A549 (cell line): ENCODE data around the gene TBATA. TPM values are rescaled to one million over a fixed set of nuclear protein-coding genes. Genes with fewer than 3 reads are reported as not detected.

Experiments used
- ATAC-seq, 2 experiments: fragments of 200-7000 bp in 1 of 2; fragments of >200 bp in 1 of 2; cut with Nextera tagmentation in 1 of 2; cut with Tn5 transposase in 1 of 2; 3 replicates each; pipeline versions ENCODE4 v1.8.0 to v1.9.1; 2018 to 2020; ENCODE audit warnings: mild to moderate bottlenecking in 1 of 2, moderate library complexity in 1 of 2
- CTCF ChIA-PET: fragments of 300-600 bp; sonication (Branson Sonifier 250); formaldehyde crosslinking; extraction: SDS; loops from one replicate; lab custom pipeline; 2021; ENCODE audit warnings: antibody characterized with exemption, inconsistent platforms; lab: Yijun Ruan, JAX
- POLR2A ChIA-PET: fragments of 350-600 bp; formaldehyde crosslinking; extraction: SDS; loops from one replicate; lab custom pipeline; 2021; ENCODE audit warnings: antibody characterized with exemption, inconsistent platforms; lab: Yijun Ruan, JAX
- DNase-seq, 2 experiments: peaks; one replicate each; pipeline versions ENCODE4 v3.0.0 to v3.0.0-alpha.2; 2011 to 2016; ENCODE audit warnings: low read depth in 1 of 2, low spot score in 1 of 2
- FAIRE-seq: peaks from 2 replicates; lab custom pipeline; 2011; peaks lifted over from hg19 to GRCh38; lab: Jason Lieb, UNC
- H3K27ac ChIP-seq, 2 experiments: fragments of >200 bp; sonication (Bioruptor Twin); formaldehyde crosslinking; 3 replicates each; pipeline ENCODE4 v1.5.1; 2016 to 2017
- H3K4me1 ChIP-seq: fragments of >200 bp; sonication (Bioruptor Twin); formaldehyde crosslinking; 3 replicates; pipeline ENCODE4 v1.6.1; 2016
- H3K4me2 ChIP-seq: fragments of >200 bp; sonication (Bioruptor Twin); formaldehyde crosslinking; 3 replicates; pipeline ENCODE4 v1.6.1; 2016
- H3K4me3 ChIP-seq: fragments of >200 bp; sonication (Bioruptor Twin); formaldehyde crosslinking; 3 replicates; pipeline ENCODE4 v1.5.1; 2016
- H3K9me3 ChIP-seq: fragments of >200 bp; sonication (Bioruptor Twin); formaldehyde crosslinking; 3 replicates; pipeline ENCODE4 v1.6.1; 2016
- BHLHE40 ChIP-seq: IDR thresholded peaks from 2 replicates; pipeline ENCODE4 v1.6.1; 2012; ENCODE audit warnings: low read depth, low read length, inconsistent platforms
- CBX2 ChIP-seq: fragments of 200-600 bp; sonication (generic); IDR thresholded peaks from 2 replicates; pipeline ENCODE4 v1.6.1; 2016; ENCODE audit warnings: low read depth, mild to moderate bottlenecking, borderline replicate concordance
- CEBPB ChIP-seq, 2 experiments: fragments of >200 bp in 1 of 2; sonication (Bioruptor Twin) in 1 of 2; formaldehyde crosslinking in 1 of 2; IDR thresholded peaks; 2 replicates each; pipeline ENCODE4 v1.6.1; 2012 to 2016
- CTCF ChIP-seq: fragments of >200 bp; sonication (Bioruptor Twin); formaldehyde crosslinking; IDR thresholded peaks from 3 replicates; pipeline ENCODE4 v1.5.1; 2016
- EHMT2 ChIP-seq: fragments of 200-600 bp; sonication (generic); IDR thresholded peaks from 2 replicates; pipeline ENCODE4 v1.6.1; 2016; ENCODE audit warnings: antibody characterized with exemption, low read depth, mild to moderate bottlenecking, moderate library complexity
- ELK1 ChIP-seq: fragments of 150-350 bp; IDR thresholded peaks from 2 replicates; pipeline ENCODE4 v1.6.1; 2014; ENCODE audit warnings: low read depth, mild to moderate bottlenecking, low read length
- EP300 ChIP-seq, 2 experiments: fragments of >200 bp; sonication (Bioruptor Twin); formaldehyde crosslinking; IDR thresholded peaks; 2 replicates in 1 of 2; 3 replicates in 1 of 2; pipeline ENCODE4 v1.6.1; 2016 to 2017
- FOSL2 ChIP-seq, 2 experiments: fragments of 450-650 bp in 1 of 2; fragments of >200 bp in 1 of 2; sonication (Bioruptor Twin) in 1 of 2; formaldehyde crosslinking; IDR thresholded peaks; 2 replicates each; pipeline versions ENCODE4 v1.5.0 to v1.6.1; 2016 to 2020; ENCODE audit warnings: mild to moderate bottlenecking in 1 of 2, moderate library complexity in 1 of 2
- HDAC2 ChIP-seq: fragments of 200-600 bp; sonication (generic); IDR thresholded peaks from 2 replicates; pipeline ENCODE4 v1.6.1; 2016
- HEYL ChIP-seq: fragments of 250-450 bp; sonication (Bioruptor Pico); IDR thresholded peaks from 2 replicates; pipeline ENCODE4 v1.8.0; 2021; ENCODE audit warnings: mild to moderate bottlenecking, moderate library complexity
- JUN ChIP-seq, 2 experiments: fragments of >200 bp; sonication (Bioruptor Twin); formaldehyde crosslinking; IDR thresholded peaks; 2 replicates in 1 of 2; 3 replicates in 1 of 2; pipeline ENCODE4 v1.6.1; 2016 to 2017
- KDM1A ChIP-seq: fragments of 200-600 bp; sonication (generic); IDR thresholded peaks from 2 replicates; pipeline ENCODE4 v1.6.1; 2016; ENCODE audit warnings: low read depth, mild to moderate bottlenecking
- NR3C1 ChIP-seq: fragments of >200 bp; sonication (Bioruptor Twin); formaldehyde crosslinking; IDR thresholded peaks from 3 replicates; pipeline ENCODE4 v1.6.1; 2017
- PBX3 ChIP-seq: IDR thresholded peaks from 2 replicates; pipeline ENCODE4 v1.6.1; 2012
- POLR2A ChIP-seq: IDR thresholded peaks from 2 replicates; pipeline ENCODE4 v1.6.1; 2012; ENCODE audit warnings: mild to moderate bottlenecking, low read length
- RAD21 ChIP-seq, 2 experiments: fragments of >200 bp in 1 of 2; sonication (Bioruptor Twin) in 1 of 2; formaldehyde crosslinking in 1 of 2; IDR thresholded peaks in 1 of 2; conservative IDR thresholded peaks in 1 of 2; 2 replicates in 1 of 2; 3 replicates in 1 of 2; pipeline ENCODE4 v1.6.1; 2012 to 2018; ENCODE audit warnings: inconsistent platforms in 1 of 2
- RCOR1 ChIP-seq: fragments of 150-350 bp; IDR thresholded peaks from 2 replicates; pipeline ENCODE4 v1.6.1; 2014; ENCODE audit warnings: antibody characterized with exemption, low read length, low read depth
- REST ChIP-seq: fragments of 200-600 bp; sonication (generic); IDR thresholded peaks from 2 replicates; pipeline ENCODE4 v1.6.1; 2016; ENCODE audit warnings: antibody characterized with exemption, mild to moderate bottlenecking, moderate library complexity
- SMC3 ChIP-seq: fragments of >200 bp; sonication (Bioruptor Twin); formaldehyde crosslinking; IDR thresholded peaks from 3 replicates; pipeline ENCODE4 v1.6.1; 2018; ENCODE audit warnings: inconsistent platforms
- TFCP2L1 ChIP-seq: fragments of 250-450 bp; sonication (Bioruptor Pico); IDR thresholded peaks from 2 replicates; pipeline ENCODE4 v1.5.0; 2021; ENCODE audit warnings: mild to moderate bottlenecking
- ZNF302 ChIP-seq: fragments of 250-450 bp; sonication (Bioruptor Pico); IDR thresholded peaks from 2 replicates; pipeline ENCODE4 v1.9.0; 2021; ENCODE audit warnings: inconsistent platforms, mild to moderate bottlenecking, moderate library complexity
- WGBS: methylation state at CpG from one replicate; pipeline ENCODE4 v1.1.6; 2017; ENCODE audit errors: missing lambda C conversion rate; 5-methylcytosine and 5-hydroxymethylcytosine counted together
- polyA plus RNA-seq, 4 experiments: library from polyadenylated mRNA; depleted of rRNA in 3 of 4; stranded (reverse); fragments of >200 nt; fragmentation: RNase III in 1 of 4; extraction: RNeasy Plus Mini Kit Qiagen cat#74134 plus additional on column Dnase treatment in 1 of 4; gene quantifications; 2 replicates in 3 of 4; 3 replicates in 1 of 4; pipeline ENCODE4 v1.2.3, GENCODE V29; 2011 to 2017

TBATA gene
- polyA plus RNA-seq, 2 of the 4 experiments (the other 2 are of a cell fraction) = not detected

GRCh38 chr10:70759781-70760180 lies 25.4 kb downstream of the TBATA start:
- Histone ChIP-seq H3K4me3 (no peak overlapping the region), H3K4me1 (0 out of 3 replicates have a peak, but pooled peaks cover 5% of the 10 kb centered on the region), H3K4me2 (0 out of 3 replicates have a peak overlapping the region, but pooled peaks have one; percentile 9), H3K27ac (peak overlapping the region in 1 of 2 experiments; percentile 68; a peak in 4 of 6 replicates)
- peak in 1 of 2 experiments; percentile 29 for DNase-seq
- WGBS = 48% methylated on average over 3 of the region's 7 CpGs
- ChIA-PET CTCF (interaction anchor here (0.6 to 12.8 kb wide), 40 partner anchors 8 to 498 kb away, joined by 3 to 129 read pairs (median 4); no protein-coding TSS in a partner anchor), POLR2A (no interaction called here)
- TF ChIP-seq EP300 (IDR thresholded peaks at IDR 0.05) = no peak
- TF ChIP-seq ELK1 = no peak
- TF ChIP-seq HDAC2 = no peak
- TF ChIP-seq HEYL (CRISPR knock-in tag) = no peak
- TF ChIP-seq CBX2 = no peak
- no peak for TF ChIP-seq ZNF302 (CRISPR knock-in tag)
- TF ChIP-seq EHMT2 = no peak
- TF ChIP-seq POLR2A = no peak
- no peak for TF ChIP-seq CTCF
- no peak for TF ChIP-seq TFCP2L1 (CRISPR knock-in tag)
- no peak for TF ChIP-seq BHLHE40
- TF ChIP-seq, all 56 proteins: peak for 0
- no peaks in the 10 kb centered on the region for H3K9me3 ChIP-seq
- no peak for FAIRE-seq
- ATAC-seq = peak; percentile 25 to 52; a peak in 3 of 6 replicates

GRCh38 chr10:70758757-70759514 lies 26.2 kb downstream of the TBATA start:
- DNase-seq = peak; percentile 59 to 67
- WGBS = 33% methylated on average over 6 of the region's 7 CpGs
- no peak for FAIRE-seq
- H3K4me2 ChIP-seq = no peak overlapping the region
- CTCF ChIA-PET = interaction anchor here (0.5 to 12.8 kb wide), 52 partner anchors 9 to 737 kb away, joined by 3 to 129 read pairs (median 4); no protein-coding TSS in a partner anchor
- H3K27ac ChIP-seq = no peak overlapping the region
- H3K4me1 ChIP-seq = 0 out of 3 replicates have a peak, but pooled peaks cover 5% of the 10 kb centered on the region
- POLR2A ChIA-PET = no interaction called here
- no peak for TF ChIP-seq JUN (IDR thresholded peaks at IDR 0.05)
- peak; percentile 75 for TF ChIP-seq CTCF
- no peak for TF ChIP-seq FOSL2 (IDR thresholded peaks at IDR 0.05)
- no peak for TF ChIP-seq FOSL2 (CRISPR knock-in tag; IDR thresholded peaks at IDR 0.05)
- TF ChIP-seq RAD21 (conservative IDR thresholded peaks at IDR 0.05 in 1 of 2, IDR thresholded peaks at IDR 0.05 in 1 of 2) = peak; percentile 71 to 81
- no peak for TF ChIP-seq TFCP2L1 (CRISPR knock-in tag)
- TF ChIP-seq SMC3 = peak; percentile 67
- no peaks in the 10 kb centered on the region for H3K9me3 ChIP-seq
- peak; percentile 45 to 80 for ATAC-seq
- H3K4me3 ChIP-seq = no peak overlapping the region

GRCh38 chr10:70757856-70758255 lies 27.3 kb downstream of the TBATA start:
- Histone ChIP-seq H3K27ac (no peak overlapping the region), H3K4me1 (0 out of 3 replicates have a peak, but pooled peaks cover 5% of the 10 kb centered on the region), H3K9me3 (no peaks in the 10 kb centered on the region), H3K4me3 (no peak overlapping the region), H3K4me2 (no peak overlapping the region)
- ATAC-seq (no peak), FAIRE-seq (no peak), DNase-seq (no peak)
- ChIA-PET CTCF (interaction anchor here (0.9 to 12.8 kb wide), 13 partner anchors 9 to 304 kb away, joined by 3 to 129 read pairs (median 12); no protein-coding TSS in a partner anchor), POLR2A (no interaction called here)
- WGBS = 61% methylated on average over 9 of the region's 13 CpGs
- no peak for TF ChIP-seq PBX3
- no peak for TF ChIP-seq CEBPB (IDR thresholded peaks at IDR 0.05)
- no peak for TF ChIP-seq EHMT2
- no peak for TF ChIP-seq FOSL2 (IDR thresholded peaks at IDR 0.05)
- no peak for TF ChIP-seq FOSL2 (CRISPR knock-in tag; IDR thresholded peaks at IDR 0.05)
- no peak for TF ChIP-seq RCOR1
- TF ChIP-seq NR3C1 = no peak
- no peak for TF ChIP-seq KDM1A
- TF ChIP-seq REST = no peak
